Liver (tissue), 3 donors: ENCODE measurements around the gene GABARAP.

Experiments used
- HNF4G ChIP-seq: IDR thresholded peaks from 2 replicates; pipeline ENCODE4 v1.6.1; 2016; ENCODE audit warnings: antibody characterized with exemption
- NR2F2 ChIP-seq: IDR thresholded peaks from 2 replicates; pipeline ENCODE4 v1.6.1; 2016; ENCODE audit warnings: antibody characterized with exemption
- TF ChIP-seq, protein P1 (sequence below): fragments of 150-350 bp; IDR thresholded peaks from 2 replicates; pipeline ENCODE4 v1.5.1; 2017; ENCODE audit warnings: improper control_type of control experiment, low read depth, low read length; ENCODE audit not compliant: missing input control
- donor health status: healthy.
- donor health status: healthy.

GRCh38 chr17:7222093-7222971, 19.9 kb downstream of the GABARAP start:
- TF ChIP-seq, protein P1, sequence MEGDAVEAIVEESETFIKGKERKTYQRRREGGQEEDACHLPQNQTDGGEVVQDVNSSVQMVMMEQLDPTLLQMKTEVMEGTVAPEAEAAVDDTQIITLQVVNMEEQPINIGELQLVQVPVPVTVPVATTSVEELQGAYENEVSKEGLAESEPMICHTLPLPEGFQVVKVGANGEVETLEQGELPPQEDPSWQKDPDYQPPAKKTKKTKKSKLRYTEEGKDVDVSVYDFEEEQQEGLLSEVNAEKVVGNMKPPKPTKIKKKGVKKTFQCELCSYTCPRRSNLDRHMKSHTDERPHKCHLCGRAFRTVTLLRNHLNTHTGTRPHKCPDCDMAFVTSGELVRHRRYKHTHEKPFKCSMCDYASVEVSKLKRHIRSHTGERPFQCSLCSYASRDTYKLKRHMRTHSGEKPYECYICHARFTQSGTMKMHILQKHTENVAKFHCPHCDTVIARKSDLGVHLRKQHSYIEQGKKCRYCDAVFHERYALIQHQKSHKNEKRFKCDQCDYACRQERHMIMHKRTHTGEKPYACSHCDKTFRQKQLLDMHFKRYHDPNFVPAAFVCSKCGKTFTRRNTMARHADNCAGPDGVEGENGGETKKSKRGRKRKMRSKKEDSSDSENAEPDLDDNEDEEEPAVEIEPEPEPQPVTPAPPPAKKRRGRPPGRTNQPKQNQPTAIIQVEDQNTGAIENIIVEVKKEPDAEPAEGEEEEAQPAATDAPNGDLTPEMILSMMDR, result no peak
- TF ChIP-seq NR2F2, result no peak
- no peak for TF ChIP-seq HNF4G
